GM11168 (cell line): Measurements from ENCODE around the gene TMEM233.
"Not testable (repeated sequence)": the region's sequence is repeated elsewhere in the genome, so short reads cannot be mapped to it uniquely, and the experiment has no call there.

Source experiments
- in situ Hi-C: fragments of 300-500 bp; cut with MboI; formaldehyde crosslinking; loops from one replicate; pipeline ENCODE4 v1.12.0; 2022; ENCODE audit warnings: low sequenced_read_pairs; ENCODE audit not compliant: unreplicated experiment

TMEM233 gene

GRCh38 chr12:119602734-119603094 lies 9.1 kb downstream of the TMEM233 start:
- in situ Hi-C loops, result no loop called here

- in situ Hi-C loops, result no loop called here
These were observed 10.2 kb downstream of the TMEM233 start for GRCh38 chr12:119603767-119604166.

GRCh38 chr12:119609358-119609757 lies 15.8 kb downstream of the TMEM233 start:
- in situ Hi-C loops, result no loop called here

GRCh38 chr12:119613319-119613936 lies 19.9 kb downstream of the TMEM233 start:
- in situ Hi-C loops, result no loop called here

GRCh38 chr12:119614705-119615104 lies 21.1 kb downstream of the TMEM233 start:
- in situ Hi-C loops, result no loop called here

GRCh38 chr12:119615518-119616475 lies 22.2 kb downstream of the TMEM233 start:
- in situ Hi-C loops, result no loop called here

GRCh38 chr12:119618328-119618896 lies 24.8 kb downstream of the TMEM233 start:
- in situ Hi-C loops, result not testable (repeated sequence)

GRCh38 chr12:119620490-119620889 lies 26.9 kb downstream of the TMEM233 start:
- in situ Hi-C loops, result no loop called here

GRCh38 chr12:119621878-119622277 lies 28.3 kb downstream of the TMEM233 start:
- in situ Hi-C loops, result no loop called here

- in situ Hi-C loops, result no loop called here
These were observed 31.4 kb downstream of the TMEM233 start for GRCh38 chr12:119624966-119625365.

- in situ Hi-C loops, result no loop called here
These were observed 33.6 kb downstream of the TMEM233 start for GRCh38 chr12:119627019-119627643.

GRCh38 chr12:119627686-119628085 lies 34.1 kb downstream of the TMEM233 start:
- in situ Hi-C loops, result no loop called here

GRCh38 chr12:119630223-119630780 lies 36.7 kb downstream of the TMEM233 start:
- in situ Hi-C loops, result no loop called here

- in situ Hi-C loops, result no loop called here
These were observed 37.5 kb downstream of the TMEM233 start for GRCh38 chr12:119630962-119631550.

GRCh38 chr12:119631930-119632678 lies 38.5 kb downstream of the TMEM233 start:
- in situ Hi-C loops, result no loop called here

- in situ Hi-C loops, result no loop called here
These were observed 41.2 kb downstream of the TMEM233 start for GRCh38 chr12:119634743-119635142.

- in situ Hi-C loops, result no loop called here
These were observed 49.4 kb downstream of the TMEM233 start for GRCh38 chr12:119642986-119643385.

GRCh38 chr12:119644930-119645329 lies 51.4 kb downstream of the TMEM233 start:
- in situ Hi-C loops, result no loop called here

- in situ Hi-C loops, result no loop called here
These were observed 52.0 kb downstream of the TMEM233 start for GRCh38 chr12:119645535-119646059.
